Brain microvascular endothelial cell (primary cell): ENCODE data around the gene PNRC1.

ENCODE experiments used
- DNase-seq: peaks from one replicate; pipeline ENCODE4 v3.0.0-alpha.2; 2020
- H3K27ac ChIP-seq: fragments of 250-450 bp; sonication (Bioruptor Pico); 2 replicates; pipeline ENCODE4 v1.5.1; 2020; ENCODE audit warnings: mild to moderate bottlenecking, moderate library complexity
- H3K27me3 ChIP-seq: fragments of 250-450 bp; sonication (Bioruptor Pico); replicated peaks from 2 replicates; pipeline ENCODE4 v1.5.1; 2020; ENCODE audit warnings: mild to moderate bottlenecking
- H3K36me3 ChIP-seq: fragments of 250-450 bp; sonication (Bioruptor Pico); replicated peaks from 2 replicates; pipeline ENCODE4 v1.5.1; 2020; ENCODE audit warnings: mild to moderate bottlenecking
- H3K4me3 ChIP-seq: 2 replicates; pipeline ENCODE4 v1.5.1; 2011; ENCODE audit warnings: low read depth, mild to moderate bottlenecking, control low read depth, low read length, moderate library complexity
- CTCF ChIP-seq: IDR thresholded peaks from 2 replicates; pipeline ENCODE4 v1.5.1; 2011; ENCODE audit warnings: low read depth, mild to moderate bottlenecking, moderate library complexity, low read length, control low read depth, inconsistent platforms; ENCODE audit errors: missing control alignments
- in situ Hi-C: cut with HindIII; loops from 2 replicates; pipeline ENCODE4 v1.10.0; 2017; ENCODE audit warnings: low sequenced_read_pairs, low pct_ligation_motif_present

PNRC1 gene

GRCh38 chr6:89047473-89047872 is 33.1 kb upstream of the PNRC1 start:
- Histone ChIP-seq H3K27me3 (no peaks in the 10 kb centered on the region), H3K4me3 (no peak overlapping the region), H3K36me3 (no peaks in the 10 kb centered on the region), H3K27ac (no peak overlapping the region)
- in situ Hi-C loops, result no loop called here
- TF ChIP-seq CTCF, result no peak
- no peak for DNase-seq

- no peak overlapping the region for H3K4me3 ChIP-seq
- no peaks in the 10 kb centered on the region for H3K36me3 ChIP-seq
- no peak for TF ChIP-seq CTCF
- H3K27ac ChIP-seq, result no peak overlapping the region
- no peaks in the 10 kb centered on the region for H3K27me3 ChIP-seq
- no peak for DNase-seq
- in situ Hi-C loops, result no loop called here
These were observed 32.1 kb upstream of the PNRC1 start for GRCh38 chr6:89048288-89048923.

- no peak for TF ChIP-seq CTCF
- no peak for DNase-seq
These were observed 31.6 kb upstream of the PNRC1 start for GRCh38 chr6:89048985-89049384.

GRCh38 chr6:89050155-89050554 is 30.4 kb upstream of the PNRC1 start:
- Histone ChIP-seq H3K27ac (no peak overlapping the region), H3K27me3 (no peaks in the 10 kb centered on the region), H3K4me3 (no peak overlapping the region), H3K36me3 (no peaks in the 10 kb centered on the region)
- DNase-seq, result no peak
- in situ Hi-C loops, result no loop called here
- no peak for TF ChIP-seq CTCF

More at GRCh38 chr6:89048985-89049384, 31.6 kb upstream of the PNRC1 start:
- Histone ChIP-seq H3K4me3 (no peak overlapping the region), H3K27ac (no peak overlapping the region), H3K27me3 (no peaks in the 10 kb centered on the region), H3K36me3 (no peaks in the 10 kb centered on the region)
- in situ Hi-C loops, result no loop called here

GRCh38 chr6:89050697-89051096 is 29.9 kb upstream of the PNRC1 start:
- H3K36me3 ChIP-seq, result no peaks in the 10 kb centered on the region
- H3K4me3 ChIP-seq, result no peak overlapping the region
- in situ Hi-C loops, result no loop called here
- H3K27ac ChIP-seq, result no peak overlapping the region
- DNase-seq, result no peak
- no peak for TF ChIP-seq CTCF
- H3K27me3 ChIP-seq, result no peaks in the 10 kb centered on the region

- Histone ChIP-seq H3K27ac (no peak overlapping the region), H3K36me3 (no peaks in the 10 kb centered on the region), H3K27me3 (no peaks in the 10 kb centered on the region), H3K4me3 (no peak overlapping the region)
- DNase-seq, result no peak
- TF ChIP-seq CTCF, result no peak
- in situ Hi-C loops, result no loop called here
These were observed 28.9 kb upstream of the PNRC1 start for GRCh38 chr6:89051676-89052075.
